NCI-H187 (cell line): ENCODE results near the gene RFPL2.

Experiments
- DNase-seq, 2 experiments: peaks; one replicate each; lab custom pipeline; 2025; lab: John Stamatoyannopoulos, UW

RFPL2 gene

DNA sequence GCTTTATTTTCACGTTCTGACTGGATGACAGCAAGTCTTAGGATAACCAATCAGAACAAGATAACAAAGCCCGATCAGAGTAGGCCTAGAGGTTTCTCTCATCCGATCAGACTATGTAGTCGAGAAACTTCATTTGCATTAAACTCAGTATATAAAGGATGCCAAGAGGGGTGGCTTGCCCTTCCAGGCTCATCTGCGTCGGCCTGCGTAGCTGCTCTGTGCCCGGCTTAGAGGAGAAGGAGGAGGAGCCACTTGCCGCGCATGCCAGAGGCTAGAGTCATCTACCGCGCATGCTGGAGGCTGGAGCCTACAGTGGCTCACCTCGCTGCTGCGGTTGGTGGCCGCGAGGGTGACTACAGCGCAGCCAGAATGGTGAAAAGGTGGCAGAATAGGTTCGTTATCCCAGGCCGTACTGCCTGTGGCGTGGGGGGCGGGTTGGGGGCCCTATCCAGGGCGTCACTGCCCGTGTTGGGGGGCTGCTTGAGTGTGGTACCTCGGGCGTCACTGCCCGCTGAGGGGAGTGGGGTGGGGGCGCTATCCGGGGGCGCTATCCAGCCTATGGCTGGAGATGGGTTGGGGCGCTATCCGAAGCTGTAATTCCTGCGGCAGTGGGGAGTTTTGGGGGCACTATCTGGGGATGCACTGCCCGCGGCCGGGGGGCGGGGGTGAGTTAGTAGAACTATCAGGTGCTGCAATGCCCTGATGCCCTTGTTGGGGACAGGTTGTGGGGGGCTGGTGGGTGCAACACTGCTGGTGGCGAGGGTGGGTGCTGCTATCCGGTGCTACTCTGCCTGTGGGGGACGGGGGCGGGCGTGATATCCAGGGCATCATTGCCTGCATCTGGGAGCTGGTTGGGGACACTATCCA, at the start of gene RFPL2:
Gene RFPL2 (minus strand): TSS at position 218 of the 867 bp plus-strand sequence. CDS start 2,622 bp downstream, outside the sequence.
- DNase-seq: no peak

DNA sequence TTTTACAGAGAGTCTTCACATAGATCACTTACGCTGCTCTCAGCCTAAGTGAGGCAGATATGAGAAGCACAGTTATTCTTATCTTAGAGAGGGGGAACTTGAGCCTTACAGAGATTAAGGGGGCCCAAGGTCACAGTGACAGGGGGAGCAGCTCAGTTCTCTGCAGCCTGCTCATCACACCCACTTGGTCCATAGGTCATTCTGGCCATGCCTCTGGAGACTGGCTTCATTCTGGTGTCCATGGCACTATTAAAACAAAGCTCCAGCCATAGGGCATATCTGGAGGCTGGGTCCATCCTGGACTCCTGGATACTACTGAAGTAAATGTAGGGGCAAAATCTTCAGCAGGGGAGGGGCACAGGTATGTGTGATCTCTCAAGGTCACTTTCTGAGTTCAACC, 44.4 kb upstream of the RFPL2 start:
- DNase-seq: no peak

DNA sequence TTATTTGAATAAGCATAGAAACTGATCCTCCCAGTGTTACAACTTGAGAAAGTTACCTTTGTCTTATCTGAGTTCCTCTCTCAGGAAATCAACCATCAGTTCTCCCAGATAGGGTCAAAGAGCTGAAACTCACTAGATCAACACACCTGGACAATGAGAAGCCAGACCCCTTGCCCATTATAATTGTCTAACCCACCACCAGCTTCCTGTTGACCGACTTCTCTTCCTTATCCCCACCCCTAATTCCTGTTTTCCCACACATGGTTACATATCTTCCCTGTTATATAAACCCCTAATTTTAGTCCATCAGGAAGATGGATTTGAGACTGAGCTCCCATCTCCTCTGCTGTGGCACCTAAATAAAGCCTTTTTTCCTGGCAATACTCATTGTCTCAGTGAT, 43.4 kb upstream of the RFPL2 start:
- no peak for DNase-seq

DNA sequence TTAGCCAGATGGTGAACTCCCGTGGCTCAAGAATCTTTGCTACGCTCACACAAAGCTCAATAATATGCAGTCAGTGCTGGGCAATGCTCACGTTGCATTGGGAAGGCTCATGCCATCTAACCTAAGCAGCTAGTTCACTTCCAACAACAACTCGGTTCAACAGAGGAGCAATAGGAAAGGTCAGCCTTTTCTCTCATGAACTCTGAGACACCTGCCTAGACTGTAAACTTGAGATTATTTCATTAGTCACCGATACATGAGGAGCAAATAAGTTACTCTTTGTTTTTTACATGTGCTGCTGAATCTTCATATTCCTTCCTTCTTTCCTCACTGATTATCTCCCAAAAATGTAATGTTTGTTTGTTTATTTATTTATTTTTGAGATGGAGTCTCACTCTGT, 41.3 kb upstream of the RFPL2 start:
- DNase-seq: no peak

DNA sequence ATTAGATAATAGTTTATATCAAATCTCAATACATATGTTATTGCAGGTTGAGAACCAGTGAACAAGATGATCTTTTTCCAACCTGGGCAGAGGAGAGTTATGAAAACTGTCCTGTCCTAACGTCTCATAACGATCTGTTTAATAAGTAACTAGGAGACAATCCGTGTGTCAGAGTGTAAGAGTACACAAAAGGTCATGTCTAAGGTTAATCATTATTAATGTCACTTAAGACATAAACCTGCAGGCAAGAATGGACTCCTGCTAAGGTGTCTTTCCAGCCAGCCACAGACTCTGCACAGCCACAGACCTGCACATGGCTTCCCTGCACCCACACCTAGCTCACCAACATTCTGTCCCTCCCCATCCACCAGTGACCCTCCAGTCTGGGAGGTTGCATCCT, 40.2 kb upstream of the RFPL2 start:
- no peak for DNase-seq

DNA sequence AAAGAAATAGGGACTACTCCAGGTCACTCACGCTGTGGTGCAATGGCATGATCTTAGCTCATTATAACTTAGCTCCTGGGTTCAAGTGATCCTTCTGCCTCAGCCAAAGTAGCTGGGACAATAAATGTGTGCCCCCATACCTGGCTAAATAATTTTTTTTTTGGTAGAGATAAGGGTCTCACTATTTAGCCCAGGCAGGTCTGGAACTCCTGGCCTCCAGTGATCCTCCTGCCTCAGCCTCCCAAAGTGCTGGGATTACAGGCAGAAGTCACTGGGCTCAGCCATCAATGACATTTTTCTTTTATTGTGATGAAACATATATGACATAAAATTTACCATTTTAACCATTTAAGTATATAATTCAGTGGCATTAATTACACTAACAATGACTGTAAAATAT, 39.7 kb upstream of the RFPL2 start:
- DNase-seq: no peak

DNA sequence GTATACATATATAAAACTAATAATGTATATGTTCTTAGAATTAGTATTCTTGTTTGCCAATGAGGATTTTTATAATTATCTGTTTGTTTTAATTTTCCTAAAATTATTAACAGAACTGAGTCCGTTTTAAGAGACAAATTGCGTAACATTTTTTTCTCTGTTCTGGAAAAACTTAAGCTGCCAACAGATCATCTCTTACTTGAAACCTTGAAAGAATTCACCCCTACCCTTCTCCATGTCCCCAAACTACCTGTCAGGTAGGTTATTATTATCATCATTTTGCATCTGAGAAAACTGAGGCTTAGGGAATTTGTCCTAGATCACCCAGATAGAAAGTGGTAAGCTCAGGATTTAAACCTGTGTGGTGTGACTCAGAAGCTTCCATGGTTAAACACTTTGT, 35.6 kb upstream of the RFPL2 start:
- no peak for DNase-seq

DNA sequence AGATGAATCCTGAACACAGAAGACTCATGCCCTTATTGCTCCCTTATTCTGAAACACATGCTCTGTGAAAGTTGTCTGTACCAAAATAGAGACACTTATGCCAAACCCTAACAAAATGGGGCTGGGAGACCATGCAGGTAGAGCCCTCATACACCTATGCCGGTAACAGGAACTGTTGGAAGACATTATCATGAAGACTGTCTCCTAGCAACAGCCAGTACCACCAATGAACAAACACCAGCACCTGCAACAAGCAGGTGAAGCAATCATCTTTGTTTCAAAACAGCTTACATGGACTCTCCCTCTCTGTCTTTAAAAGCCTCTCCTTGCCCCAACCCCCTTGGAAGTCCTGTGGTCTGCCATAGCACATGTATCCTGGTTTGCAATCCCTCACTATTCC, 33.0 kb upstream of the RFPL2 start:
- no peak for DNase-seq

DNA sequence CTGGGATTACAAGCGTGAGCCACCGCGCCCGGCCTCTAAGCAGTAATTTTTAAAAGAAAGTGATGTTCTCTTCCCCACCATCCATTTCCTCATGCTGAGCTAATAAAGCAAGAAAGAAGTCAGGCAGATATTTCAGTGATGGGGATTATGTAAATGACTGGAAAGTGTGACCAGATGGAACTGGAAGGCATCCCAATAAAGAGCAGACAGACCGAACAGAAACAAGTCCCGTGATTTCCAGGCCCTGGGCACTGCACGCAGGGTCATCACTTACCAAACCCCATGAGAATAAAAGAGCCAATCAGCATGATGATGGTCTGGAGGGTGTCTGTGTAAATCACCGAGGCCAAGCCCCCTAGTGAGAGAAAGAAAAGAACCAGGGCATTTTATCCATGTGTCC, 32.1 kb upstream of the RFPL2 start:
- no peak for DNase-seq

DNA sequence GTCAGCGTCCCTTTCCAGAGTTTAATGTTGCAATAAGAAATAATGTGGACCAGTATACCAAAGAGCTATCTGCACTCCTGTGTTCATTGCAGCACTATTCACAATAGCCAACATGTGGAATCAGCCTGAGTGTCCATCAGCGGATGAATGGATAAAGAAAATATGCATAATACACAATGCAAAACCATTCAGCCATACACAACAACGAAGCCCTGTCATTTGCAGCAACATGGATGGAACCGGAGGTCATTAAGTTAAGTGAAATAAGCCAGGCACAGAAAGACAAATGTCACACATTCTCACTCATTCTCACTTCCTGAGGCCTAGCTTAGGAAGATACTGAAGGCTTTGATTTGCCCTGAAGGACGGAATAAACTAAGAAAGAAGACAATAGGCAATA, 28.2 kb upstream of the RFPL2 start:
- DNase-seq: no peak

DNA sequence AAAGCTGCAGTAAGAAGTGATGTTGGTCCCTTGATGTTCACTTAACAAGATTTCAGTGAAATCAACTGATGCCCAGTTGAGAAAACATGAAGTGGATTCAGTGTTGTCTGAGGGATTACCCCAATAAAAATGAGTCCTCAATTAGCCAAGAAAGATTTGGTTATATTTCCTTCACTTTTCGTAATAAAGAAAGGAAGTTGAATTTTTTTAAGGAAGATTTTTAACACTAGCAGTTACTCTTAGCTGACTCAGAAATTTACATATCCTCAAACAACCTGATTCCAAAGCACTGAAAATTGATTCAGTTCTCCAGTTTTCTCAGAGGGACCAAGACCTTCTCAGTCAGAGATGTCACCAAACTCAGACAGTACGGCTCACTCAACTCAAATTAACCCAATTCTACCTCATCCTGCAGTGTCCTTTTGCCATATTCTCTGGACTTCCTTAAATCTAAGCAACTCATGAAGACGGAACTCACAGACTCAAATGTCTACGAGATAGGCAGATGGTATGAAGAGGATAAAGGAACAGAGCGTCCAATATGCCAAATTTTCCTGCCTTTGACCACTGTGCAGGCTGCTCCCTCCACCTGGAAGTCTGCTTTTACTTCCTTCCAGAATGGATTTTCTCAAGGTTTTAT, 27.4 kb upstream of the RFPL2 start:
- no peak for DNase-seq

DNA sequence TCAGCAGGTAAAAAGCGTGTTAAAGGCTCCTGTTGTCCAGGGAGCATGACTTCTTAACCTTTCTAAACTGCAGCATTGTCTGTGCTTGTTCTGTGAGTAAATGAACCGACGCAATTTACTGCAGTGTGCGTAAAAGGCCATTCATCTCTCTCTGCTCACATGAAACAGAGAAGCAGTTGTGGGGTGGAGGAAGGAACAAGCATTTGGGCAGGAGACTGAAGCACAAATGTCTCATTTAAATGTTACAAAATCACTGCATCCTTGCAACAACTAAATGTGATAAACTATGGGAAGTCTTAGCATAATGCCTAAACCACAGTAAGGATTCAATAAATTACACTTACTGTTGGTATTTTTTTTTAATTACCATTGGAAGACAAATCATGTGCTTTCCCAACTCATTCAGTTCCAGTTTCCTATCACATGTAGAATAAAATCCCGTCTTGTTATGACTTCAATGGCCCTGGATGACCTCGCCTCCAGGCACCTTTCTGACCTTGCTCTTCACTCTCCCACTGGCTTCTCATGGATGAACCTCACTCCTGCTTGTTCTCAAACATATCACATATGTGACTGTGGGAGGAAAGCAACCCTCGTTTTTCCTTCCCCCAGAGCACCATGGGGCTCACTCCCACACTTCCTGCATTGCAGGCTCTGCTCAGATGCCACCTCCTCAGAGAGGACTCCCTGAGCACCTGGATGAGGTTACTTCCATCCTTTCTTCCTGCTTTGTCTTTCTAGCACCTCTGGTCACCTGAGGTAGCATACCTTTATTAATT, 21.6 kb upstream of the RFPL2 start:
- no peak for DNase-seq

DNA sequence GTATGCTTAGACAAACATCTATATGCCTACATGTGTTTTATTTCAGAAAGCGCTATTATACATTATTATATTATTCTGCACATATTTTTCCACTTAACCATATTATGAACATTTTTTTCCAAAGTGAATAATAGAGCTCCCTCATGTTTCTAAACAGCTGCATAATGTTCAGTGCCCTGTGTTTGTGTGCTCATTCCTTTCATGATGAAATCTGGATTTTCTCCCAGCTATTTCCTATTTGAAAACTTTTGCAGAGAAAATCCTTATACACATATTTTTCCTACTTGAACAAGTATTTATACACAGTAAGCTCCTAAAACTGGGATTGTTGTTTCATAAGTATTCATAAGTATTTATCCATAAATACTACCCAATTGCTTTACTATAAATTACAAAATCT, 18.1 kb upstream of the RFPL2 start:
- DNase-seq: no peak

DNA sequence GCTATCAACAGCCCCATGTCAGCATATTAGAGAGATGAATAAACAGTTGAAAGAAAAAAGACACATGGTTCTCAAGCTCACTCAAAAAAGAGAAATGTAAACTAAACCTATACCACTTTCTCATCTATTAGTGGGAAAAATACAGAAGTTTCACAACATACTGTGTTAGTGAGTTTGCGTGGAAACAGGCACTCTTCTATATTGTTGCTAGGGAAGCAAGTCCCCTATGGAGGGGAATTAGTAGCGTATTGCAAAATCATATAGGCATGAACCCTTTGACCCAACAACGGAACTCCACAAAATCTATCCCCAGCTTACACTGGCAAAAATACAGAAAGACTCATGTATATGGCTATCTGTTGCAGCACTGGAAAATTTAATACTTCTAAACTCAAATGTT, 14.2 kb upstream of the RFPL2 start:
- no peak for DNase-seq

DNA sequence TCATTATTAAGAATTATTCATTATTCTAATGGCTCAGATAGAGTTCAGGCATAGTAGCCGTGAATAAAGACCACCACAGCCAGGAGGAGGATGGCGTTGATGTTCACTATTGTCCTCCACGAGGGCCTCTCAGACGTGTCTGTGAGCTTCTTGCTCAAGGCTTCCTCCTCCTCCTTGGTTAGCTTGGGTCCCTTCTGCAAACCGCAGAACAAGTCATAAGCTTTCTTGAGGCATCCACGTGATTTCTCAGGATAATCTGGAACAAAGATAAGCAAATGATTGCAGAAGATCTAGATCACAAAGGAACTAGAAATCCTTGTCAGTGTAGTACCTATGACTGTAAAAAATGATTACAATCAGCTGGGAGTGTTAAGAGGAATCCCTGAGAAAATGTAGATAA, 13.6 kb upstream of the RFPL2 start:
- DNase-seq: no peak

DNA sequence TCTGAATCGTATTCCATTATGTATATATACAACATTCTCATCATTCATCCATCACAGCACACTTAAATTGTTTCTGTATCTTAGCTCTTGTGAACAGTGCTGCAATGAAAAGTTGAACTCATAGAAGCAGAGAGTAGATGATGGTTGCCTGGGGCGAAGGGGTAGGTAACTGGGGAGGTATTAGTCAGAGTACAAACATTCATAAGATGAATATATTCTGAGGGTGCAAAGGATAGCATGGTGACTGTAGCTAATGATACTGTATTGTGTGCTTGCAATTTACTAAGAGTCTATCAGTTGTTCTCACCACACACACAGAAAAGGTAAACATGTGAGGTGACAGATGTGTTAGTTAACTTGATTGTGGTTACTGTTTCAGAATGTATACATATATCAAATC, 12.6 kb upstream of the RFPL2 start:
- no peak for DNase-seq

DNA sequence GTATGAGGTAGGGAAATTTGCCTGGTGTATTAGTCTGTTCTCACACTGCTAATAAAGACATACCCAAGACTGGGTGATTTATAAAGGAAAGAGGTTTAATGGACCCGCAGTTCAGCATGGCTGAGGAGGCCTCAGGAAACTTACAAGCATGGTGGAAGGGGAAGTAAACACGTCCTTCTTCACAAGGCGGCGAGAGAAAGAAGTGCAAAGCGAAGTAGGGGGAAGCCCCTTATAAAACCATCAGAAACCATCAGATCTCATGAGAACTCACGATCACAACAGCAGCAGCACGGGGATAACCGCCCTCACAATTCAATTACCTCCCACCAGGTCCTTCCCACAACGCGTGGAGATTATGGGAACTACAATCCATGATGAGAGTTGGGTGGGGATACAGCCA, 12.0 kb upstream of the RFPL2 start:
- DNase-seq: no peak

DNA sequence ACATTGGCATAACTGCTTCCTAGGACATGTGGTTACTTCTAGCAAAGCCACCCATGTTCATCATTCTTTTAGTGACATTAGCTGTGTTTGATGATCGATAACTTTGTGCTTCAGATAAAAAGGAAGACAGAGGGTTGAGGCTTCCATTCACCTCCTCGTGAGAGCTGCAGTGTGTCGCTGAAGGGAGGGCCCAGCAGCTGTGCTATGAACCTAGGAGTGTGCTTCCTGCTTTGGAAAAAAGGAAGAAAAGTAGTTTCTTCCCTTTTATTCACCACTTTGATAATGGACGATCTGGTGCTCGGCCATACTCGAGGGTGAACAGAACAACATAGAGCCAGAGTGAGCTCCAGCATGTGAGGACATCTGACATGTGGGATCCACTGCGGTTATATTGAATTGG, 6.1 kb upstream of the RFPL2 start:
- no peak for DNase-seq

DNA sequence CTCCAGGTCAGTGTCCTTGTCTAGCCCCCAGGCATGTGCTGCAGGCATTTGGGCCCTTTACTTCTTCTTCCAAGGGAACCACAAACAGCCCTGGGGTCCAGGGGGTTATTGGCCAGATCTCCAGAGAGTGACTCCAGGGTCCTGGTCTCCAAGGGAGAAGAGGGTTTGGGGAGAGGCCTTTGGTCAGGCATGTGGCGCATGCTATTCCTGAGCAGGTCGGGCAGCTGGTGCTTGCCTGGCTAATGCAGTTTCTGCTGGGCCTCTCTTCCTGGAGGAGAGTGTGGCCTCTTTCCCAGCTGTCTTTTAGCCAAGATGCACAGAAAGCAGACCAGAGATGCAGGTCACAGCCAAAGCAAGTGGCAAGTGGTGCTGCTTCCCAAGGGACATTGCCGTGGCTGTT, 3.8 kb upstream of the RFPL2 start:
- DNase-seq: no peak

DNA sequence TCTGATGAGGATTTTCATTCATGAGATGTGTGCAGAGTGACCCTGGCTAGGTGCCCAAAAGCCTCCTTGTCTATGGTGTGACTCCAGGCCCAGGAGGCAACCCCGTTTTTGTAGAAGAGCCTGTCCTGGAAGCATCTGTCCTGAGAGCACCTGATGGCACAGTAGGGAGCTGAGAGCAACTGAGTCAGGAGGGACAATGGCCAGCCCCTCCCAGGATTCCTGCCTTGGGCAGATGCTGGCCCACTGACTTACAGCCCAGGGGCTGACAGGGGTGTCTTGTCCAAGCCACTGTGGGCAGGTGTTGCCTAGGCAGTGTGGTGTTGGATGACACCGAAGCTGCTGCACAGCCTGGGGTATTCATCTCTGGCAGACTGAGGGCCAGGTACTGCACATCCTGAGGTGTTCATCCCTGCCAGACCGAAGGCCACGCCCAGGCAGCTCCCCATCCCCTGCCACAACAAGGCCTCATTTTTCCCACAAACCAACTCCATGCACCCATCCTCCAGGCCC, 3.2 kb upstream of the RFPL2 start:
- no peak for DNase-seq

DNA sequence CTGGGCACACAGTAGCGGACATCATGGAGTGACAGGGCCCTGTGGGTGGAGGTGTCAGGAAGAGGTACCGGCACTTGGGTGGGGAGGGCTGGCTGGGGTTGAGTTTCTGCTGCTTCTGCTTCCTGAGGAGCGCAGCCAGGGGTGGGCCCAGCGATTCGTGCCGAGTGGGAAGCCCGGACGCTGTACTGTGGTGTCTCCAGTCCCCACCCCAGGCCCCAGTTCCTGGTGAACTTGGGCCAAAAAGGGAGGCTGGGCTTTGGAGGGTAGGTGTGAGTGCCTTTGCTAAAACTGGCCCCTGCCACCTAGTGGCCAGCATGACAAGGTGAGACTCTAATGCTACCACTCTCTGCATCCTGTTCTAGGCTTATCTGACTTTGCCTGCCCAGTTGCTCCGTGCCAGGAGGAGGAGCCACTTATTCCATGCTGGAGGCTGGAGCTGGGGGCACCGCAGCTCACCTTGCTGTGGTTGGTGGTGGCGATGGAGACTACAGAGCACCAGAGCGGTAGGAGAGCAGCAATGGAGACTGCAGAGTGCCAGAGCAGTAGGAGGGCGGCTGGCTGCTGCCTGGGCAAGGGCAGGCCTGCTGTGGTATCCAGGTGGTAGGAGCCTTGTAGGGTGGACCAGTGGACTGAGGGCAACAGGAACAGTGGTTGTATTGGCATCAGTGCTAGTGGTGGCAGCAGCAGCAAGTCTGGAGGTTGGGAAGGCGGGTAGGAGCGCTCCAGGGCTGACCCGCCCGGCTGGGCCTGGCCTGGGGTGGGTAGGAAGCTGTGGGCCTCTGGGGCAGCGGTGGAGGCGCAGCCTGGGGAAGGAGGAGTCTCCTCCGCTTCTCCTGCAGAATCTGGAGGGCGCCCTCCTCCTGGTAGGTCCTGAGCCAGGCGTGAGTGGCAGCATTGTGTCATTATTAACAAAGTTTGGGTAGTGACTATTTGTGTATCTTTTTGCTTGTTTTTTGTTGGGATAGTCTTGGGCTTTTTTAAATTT, 2.2 kb upstream of the RFPL2 start:
- no peak for DNase-seq
